Hematopoietic multipotent progenitor cell treated with erythropoietin and hydrocortisone succinate and interleukin-3 and kit ligand, for 4 days (in vitro differentiated cells): Measurements from ENCODE around the gene SH3TC1.

Experiments
- DNase-seq: peaks from one replicate; pipeline ENCODE4 v3.0.0-alpha.2; 2015

The SH3TC1 gene

DNA sequence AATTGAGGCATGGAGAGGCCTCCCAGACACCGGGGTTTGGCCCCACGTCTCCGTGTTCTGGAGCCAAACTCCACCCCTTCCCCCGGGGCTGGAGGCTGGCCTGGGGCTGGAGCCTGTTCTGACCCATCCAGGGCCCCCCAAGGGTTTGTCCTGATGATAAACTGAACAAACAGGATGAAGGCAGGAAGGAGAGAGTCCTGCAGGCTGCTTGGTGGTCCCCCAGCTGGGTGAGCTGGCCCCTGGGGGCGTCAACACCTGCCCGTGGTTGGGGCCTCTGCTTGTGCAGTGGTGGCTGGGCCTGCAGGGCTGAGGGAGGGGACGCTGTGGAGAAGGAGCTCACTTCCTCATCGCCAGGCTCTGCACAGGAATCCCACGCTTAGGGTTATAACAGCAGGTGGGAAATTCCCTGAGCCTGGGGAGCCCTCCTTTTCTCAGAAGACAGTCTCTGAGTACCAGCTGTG, 2.3 kb downstream of the SH3TC1 start:
- DNase-seq, result peak; percentile 47

DNA sequence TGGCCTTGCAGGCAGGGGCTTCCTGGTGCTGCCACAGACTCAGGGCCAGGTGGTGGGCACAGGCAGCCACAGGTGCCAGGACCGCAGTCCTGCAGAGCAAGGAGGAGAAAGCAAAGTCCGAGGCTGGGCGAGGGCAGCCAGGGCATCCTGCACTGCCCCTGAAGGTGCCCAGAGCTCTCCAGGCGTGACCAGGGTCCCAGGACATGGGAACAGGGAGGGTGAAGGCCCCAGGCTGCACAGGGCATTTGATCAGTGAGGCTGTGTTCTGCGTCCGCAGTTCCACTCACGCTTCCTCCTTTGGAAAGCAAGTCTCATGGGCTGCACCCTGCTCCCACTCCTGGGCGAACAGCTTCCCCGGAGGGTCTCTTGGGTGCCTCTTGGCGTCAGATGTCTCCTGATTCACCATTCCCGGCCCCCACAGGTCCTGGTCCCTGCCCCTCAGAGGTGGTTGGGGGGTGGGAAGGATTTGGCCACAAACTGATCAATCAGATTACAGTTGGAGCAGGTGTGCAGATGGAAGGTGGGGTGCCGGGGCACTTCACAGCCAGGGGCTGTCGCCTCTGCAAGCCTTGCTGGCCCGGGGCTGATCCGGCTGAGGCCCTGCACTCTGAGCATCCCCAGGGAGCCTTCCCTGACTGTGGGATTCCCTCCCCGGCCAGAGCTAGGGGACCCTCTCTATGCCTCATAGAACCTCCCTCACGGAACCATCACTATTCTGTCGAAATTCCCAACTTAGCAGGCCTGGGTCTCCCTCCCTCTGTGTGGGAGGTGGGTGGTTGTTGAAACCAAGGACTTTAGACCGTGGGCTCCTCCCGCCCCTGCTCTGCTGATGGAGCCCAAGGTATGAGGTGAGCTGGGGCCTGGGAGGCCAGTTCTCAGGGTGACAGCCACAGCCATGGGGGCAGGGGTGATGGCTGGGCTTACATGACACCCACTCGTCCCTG, 3.3 kb downstream of the SH3TC1 start:
- no peak for DNase-seq

DNA sequence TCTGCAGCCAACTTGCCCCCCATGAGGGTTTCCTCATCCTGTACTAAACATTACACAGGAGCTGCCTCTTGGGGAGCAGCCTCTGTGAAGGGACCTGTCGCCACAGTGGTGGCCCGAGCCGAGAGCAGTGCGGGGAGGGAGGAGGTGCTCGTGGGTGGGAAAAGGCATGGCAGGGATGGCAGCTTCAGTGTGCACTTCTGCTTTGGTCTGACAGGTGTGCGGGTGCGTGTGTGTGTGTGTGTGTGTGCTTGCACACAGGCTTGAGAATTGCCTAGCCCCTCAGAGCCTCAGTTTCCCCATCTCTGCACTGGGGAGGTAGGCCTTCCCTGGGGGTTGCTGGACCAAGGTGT, 3.9 kb downstream of the SH3TC1 start:
- no peak for DNase-seq

DNA sequence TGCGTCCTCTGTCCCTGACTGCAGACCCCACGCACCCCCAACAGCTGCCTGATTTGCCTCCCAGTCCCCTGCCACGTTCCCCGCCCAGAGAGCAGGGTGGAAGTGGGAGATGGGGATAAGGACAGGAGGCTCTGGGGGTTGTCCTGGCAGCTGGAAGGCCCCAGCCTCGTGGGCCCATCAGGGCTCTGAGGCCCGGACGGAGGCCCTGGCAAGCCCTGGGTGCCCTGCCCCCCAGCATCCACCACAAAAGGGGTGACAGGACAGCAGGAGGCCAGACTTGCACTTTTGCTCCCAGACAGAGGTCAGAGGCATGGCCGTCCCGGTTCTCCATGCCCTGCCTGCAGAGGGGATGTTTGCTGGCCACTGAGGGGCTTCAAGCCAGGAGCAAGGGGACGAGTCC, 4.7 kb downstream of the SH3TC1 start:
- DNase-seq, result no peak

DNA sequence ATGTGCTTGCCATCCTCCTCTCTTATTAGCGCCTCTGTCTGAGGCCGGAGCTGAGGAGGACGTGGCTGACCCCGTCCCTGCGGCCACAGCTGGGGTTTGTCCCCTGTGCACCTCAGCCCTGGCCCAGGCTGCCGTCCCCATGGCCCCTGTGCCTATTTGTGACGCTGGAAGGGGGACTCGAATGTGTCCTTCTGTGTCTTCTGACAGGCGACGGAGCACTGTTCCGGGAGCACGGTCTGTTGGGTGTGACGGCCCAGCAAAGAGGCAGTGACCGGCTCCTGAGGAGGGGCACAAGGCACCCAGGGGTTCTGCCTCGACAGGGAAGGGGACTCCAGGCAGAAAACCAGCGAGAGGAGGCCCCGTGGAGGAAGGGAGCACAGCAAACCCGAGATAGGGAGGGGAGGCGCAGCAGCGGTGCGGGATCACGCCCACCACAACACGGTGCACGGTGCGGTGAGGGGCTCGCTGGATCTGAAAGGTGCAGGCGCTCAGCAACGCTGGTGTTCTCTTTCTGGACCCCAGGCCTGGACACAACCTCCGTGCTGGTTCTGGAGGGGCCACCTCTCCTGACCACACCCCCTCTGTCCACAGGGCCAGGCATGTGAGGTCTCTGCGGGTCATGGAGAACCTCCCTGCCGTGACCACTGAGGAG, 5.6 kb downstream of the SH3TC1 start:
- no peak for DNase-seq

DNA sequence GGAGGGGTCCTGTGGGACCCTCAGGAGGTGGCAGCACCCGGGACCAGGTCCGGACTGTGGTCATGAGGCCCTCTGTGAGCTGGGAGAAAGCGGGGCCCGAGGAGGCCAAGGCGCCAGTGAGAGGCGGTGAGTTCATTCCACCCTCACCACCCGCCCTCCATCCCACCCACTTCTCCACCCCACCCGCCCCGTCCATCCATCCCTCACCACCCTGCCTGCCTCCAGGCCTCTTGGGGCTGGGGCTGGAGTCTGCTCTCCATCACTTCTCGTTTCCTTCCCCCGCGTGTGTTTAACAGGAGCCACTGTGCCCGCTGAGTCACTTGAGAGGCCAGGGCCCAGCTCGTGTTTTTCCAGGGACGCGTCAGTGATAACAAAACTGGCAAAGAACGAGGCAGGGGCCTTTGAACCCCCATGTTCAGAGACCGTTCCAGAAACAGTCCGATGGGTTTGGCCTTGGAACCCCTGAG, 6.2 kb downstream of the SH3TC1 start:
- DNase-seq, result no peak

DNA sequence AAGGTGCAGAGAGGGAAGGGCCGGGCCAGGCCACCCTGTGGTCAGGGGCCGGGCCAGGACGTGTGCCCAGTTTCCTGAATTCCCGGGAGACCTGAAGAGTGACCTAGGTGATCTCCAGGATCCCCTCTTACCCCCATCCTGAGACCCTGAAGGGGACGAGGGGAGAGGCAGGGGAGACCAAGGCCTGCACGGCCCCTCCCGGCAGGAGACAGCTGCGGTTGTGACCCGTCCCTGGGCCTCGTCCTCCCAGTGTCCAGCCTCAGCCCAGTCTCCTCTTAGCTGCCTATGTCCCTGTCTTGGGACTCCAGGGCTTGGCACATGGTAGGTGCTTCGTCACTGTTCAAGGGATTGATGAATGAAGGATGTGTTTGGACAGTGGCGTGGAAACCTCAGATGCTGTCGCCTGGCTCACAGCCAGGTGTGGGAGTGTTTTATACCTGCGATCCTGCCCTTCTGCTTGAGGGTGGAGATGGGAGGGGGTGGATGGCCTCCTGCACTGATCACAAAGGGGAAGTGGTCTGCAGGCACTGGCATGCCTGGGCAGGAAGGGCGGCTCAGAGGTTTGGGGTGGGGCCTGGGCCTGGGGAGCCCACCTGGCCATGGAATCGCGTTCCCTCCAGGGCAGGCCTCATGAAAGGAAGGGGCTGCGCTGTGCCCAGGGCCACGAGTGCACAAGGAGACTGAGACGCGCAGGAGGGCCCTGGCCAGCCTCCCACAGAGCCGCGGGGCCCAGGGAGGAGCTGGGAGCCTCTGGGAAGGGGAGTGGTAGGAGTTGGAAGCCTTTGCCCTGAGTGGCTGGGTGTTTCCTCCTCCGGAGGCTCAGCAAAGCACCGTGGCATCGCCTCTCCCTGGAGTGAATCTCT, 6.9 kb downstream of the SH3TC1 start:
- peak; percentile 67 for DNase-seq

DNA sequence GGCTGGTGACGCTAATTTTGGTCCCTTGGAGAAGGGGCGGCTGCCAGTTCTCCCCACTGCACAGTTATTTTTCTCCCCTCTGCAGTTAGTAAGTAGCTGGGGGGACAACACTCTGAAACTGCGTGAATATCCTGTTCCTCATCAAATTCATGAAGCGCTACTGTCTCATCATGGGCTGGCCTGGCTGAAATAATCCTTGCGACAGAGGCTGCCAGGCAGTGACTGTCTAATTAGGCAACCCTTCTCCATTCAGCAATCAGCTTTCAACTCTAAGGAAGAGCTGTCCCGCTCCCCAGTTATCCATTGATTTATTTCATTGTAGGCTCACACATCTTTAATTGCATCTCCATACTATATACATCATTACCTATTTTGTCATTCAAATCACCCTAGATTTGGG, 8.2 kb downstream of the SH3TC1 start:
- DNase-seq, result no peak

DNA sequence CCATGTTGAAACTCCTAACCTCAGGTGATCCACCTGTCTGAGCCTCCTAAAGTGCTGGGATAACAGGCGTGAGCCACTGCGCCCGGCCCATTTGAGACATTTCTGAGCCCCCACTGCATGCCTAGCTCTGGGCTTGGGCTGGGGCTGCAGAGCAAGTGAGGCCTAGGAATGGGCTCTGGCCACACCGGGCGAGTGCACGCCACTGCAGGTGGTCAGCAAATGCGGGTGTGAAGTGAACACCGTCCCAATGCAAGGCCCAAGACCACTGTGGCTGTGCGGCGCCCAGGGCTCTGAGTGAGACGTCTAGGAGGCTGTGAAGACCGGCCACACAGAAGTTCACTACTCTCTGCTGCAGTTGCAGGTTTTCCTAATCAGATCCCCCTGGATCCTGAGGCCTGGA, 9.5 kb downstream of the SH3TC1 start:
- no peak for DNase-seq

DNA sequence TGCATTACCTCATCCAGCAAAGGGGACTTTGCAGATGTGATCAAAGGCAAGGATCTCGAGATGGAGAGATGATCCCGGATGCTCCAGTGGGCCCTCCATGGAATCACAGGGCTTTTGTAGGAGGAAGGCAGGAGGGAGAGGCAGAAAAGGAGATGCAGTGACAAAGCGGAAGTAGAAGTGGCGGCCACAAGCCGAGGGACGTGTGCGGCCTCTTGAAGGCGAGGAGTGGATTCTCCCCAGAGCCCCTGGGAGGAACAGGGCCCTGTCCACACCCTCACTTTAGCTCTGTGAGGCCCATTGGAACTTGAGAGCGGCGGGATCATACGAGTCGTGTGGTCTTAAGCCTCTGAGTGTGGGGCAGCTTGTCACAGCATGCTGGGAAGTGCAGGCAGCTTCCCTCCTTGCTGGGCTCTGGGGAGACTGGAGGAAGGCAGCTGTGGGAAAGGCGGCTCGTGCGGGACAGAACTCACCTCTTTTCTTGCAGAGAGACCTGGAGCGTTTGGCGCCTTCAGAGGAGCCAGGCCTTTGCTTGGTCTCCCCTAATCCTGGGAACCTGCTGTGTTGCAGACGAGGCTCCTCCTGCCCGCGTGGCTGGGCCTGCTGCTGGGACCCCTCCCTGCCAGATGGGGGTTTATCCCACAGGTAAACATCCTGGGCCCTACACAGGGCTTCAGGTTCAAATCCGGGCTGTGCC, 10.2 kb downstream of the SH3TC1 start:
- DNase-seq, result no peak

DNA sequence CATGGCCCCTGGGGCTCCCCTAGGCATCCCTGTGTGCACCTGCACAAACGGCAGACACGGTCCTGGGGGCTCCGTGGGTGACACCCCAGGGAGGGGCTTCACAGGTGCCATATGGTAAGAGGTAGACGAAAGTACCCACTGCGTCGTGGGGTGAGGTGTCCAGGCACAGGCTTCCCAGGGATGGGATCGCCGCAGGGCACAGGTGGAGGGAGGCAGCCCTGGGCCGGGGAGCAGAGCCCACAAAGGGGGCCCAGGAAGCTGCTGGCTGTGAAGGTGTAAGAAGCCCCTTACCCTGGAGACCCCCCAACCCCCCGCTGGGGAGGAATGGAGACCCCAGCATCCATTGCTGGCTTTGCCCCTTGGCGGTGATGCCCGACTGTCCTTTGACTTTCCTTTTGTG, 10.9 kb downstream of the SH3TC1 start:
- no peak for DNase-seq

DNA sequence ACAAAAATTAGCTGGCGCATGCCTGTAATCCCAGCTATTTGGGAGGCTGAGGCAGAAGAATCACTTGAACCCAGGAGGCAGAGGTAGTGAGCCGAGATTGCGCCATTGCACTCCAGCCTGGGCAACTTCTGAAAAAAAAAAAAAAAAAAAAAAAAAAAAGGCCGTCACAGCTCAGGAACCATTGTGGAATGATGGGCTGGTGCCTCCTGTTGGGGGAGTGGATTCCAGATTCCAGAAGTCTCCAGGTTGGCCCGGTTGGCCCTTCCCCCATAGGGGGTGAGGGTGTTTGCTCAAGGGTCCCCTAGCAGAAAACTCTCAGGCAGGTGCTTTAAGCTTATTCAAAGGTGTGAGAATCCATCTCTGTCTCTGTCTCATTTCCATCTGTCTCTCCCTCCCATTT, 11.5 kb downstream of the SH3TC1 start:
- no peak for DNase-seq

DNA sequence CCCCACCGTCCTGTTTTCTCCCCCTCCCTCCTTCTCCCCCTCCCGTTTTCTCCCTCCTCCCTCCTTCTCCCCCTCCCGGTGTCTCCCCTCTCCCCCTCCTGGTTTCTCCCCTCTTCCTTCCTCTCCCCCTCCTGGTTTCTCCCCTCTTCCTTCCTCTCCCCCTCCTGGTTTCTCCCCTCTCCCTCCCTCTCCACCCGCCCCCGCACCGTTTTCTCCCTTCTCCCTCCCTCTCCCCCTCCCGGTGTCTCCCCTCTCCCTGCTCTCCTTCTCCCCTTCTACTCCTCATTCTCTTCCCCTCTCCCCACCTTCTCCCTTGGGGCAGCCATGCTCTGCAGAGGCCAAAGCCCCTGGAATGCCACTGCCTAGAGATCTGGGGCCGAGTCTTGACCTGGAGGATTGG, 12.2 kb downstream of the SH3TC1 start:
- DNase-seq, result no peak

DNA sequence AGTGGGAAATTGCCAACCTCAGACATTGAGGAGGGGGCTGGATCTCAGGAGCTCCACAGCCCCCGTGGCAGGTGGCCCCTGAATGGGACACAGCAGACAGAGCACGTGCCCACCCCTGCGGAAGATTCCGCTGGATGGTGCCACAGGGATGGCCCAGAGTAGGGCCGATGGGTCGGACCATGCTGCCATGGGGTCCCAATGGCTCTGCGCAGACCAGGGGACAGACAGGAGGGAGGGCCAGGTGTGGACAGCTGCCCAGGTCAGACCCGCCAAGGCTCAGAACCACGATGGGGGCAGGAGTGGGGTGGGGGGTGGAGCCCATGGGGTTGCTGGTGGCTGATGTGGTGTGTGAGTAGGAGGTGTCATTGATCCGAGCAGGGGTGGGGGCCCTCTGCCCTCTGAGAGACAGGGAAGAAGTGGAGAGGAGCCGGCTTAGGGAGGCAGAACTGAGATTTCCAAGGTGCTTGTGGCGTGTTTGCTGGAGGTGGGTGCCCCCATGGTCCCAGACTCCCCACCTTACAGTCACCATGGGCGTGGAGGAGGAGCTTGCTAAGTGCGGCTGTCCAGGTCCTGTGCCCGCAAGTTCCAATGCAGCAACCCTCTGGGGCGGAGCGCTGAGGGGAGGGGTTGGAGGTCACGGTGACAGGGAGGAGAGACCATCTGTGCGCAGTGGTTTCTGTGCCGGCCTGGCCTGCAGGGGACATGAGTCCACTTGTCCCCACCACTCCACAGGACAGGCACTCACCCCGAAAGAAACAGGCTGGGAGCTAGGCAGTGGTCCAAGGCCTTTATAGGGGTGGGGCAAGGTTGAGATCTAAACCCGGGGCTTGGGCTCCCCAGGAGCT, 12.9 kb downstream of the SH3TC1 start:
- DNase-seq, result no peak

DNA sequence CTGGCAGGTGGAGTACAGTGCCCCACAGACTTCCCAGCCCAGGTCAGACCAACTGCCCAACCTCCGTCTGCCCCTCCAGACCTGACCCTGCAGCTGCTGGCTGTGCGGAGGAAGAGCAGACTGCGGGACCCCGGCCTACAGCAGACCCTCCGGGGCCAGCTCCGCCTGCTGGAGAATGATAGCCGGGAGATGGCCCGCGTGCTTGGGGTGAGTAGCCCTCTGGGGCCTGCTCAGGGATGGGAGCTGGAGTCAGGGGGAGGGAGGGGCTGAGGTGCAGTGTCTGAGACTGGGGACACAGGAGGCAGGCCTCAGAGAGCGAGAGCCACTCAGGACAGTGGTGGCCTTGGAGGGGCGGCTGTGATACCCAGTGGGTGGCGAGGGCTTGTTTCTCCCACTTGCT, 13.5 kb downstream of the SH3TC1 start:
- no peak for DNase-seq

DNA sequence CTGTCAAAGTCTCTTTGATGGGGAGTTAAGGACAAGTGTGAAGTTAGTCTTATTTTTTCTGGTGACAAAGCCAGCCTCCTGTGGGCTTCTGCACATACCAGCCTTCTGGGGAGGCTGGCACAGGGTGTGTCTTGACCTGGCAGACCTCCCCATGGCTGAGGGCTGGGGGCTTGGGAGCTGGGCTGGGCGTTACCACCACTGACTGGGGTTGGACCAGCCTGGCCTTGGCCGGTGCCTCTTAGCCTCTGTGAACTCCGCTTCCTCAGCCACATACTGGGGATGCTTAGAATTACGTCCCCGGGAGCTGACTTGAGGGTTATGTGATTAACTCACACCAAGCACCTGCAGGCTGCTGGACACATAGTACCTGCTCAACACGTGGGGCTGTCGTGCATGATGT, 14.0 kb downstream of the SH3TC1 start:
- no peak for DNase-seq

DNA sequence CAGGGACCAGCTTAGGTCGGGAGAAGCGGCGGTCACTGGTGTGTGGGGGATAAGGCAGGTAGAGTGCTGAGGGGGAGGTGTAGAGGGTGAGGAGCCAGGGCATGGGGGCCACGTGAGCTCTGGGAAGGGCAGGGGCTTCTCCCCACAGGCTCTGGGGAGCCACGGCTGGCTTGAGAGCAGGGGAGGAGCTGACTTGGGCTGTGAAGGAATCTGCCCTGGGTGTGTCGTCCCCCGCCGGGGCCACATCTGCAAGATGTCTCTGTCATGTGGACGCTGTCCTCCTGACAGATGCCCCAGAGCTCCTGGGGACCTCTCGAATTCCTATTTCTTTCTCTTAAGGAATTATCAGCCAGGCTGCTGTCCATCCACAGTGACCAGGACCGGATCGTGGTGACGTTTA, 15.0 kb downstream of the SH3TC1 start:
- DNase-seq, result no peak

DNA sequence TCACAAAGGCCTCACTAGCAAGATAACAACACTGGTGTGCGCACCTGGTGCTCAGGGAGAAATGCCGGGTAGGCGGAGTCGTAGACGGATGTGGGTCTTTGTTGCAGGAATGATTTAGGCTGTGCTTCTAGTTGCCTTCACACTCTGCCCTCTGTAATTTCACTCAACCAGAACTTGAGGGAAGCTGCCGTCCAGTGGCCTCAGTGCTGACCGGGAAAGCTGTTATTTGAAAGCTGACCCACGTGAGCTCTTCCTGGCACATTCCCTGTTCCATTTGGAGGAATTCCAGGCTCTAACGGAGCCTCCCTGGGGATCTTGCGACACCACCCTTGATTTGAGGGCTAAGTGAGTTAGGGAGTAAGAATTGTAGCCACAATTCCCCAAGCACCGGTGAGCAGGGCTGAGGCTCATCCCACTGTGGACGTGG, 15.9 kb downstream of the SH3TC1 start:
- no peak for DNase-seq

DNA sequence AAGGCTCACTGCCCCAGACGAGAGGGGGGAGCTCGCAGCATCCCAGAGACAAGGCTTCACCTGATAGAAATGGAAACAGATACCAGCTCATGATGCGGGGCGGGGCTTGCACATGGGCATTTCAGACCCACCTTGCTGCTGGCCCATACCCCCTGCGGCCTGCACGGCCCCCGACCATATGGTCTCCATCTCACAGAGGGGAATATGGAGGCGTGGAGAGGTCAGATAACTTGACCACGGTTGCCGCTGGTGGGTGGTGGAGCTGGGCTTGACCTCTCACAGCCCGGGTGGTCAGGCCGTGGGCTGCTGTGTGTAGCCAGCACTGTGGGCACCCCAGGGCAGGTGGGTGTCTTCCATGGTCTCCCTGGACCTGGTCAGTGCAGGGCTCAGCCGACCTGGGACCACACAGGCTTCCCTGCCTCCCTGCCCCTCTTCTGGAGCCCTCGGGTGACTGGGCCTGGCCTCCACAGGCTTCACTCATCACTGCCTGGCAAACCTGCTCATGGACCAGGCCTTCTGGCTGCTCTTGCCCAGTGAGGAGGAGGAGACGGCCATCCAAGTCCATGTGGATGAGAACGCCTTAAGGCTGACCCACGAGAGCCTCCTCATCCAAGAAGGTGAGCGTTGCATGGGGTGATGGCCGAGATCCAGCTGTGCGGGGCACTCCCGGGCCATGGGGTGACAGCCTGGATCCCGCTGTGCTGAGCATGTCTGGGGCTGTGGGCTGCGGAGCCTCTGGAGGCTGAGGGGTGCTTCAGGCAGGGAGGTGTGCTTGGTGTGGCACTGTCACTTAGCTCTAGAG, 16.8 kb downstream of the SH3TC1 start:
- DNase-seq, result no peak

DNA sequence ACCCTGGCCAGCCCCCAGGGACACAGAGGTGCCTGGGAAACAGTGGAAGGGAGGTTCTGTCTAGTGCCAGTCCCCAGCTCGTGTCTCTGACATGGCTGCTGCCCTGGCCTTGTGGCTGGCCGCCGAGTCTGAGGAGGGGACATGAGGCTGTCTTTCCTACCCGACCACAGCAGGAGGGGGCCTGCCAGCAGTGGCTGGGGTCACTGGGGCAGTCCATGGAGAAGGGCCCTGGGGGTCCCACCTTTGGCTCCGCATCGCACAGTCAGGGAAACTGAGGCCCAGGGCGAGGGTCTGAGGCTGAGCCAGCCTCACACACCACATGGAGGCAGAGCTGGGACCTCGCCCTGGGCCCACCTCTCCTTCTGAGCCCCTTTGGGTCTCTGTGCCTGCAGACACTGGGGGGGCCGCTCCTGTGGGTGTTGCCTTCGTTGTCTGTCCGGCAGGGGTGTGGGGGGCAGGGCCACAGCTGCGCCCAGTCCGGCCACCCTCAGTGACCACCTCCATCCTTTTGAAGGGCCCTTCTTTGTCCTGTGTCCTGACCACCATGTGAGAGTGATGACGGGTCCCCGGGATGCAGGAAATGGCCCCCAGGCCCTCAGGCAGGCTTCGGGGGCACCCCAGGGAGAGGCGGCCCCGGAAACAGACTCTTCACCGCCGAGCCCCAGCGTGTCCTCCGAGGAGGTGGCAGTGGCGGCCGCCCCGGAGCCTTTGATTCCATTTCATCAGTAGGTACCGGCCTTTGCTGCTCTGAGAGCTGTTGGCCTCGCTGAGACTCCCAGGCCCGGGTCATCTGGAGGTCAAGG, 17.6 kb downstream of the SH3TC1 start:
- DNase-seq, result no peak
